Chondrocyte (in vitro differentiated cells): ENCODE data around the gene NANOS1. TPM values are rescaled to one million over a fixed set of nuclear protein-coding genes. Genes with fewer than 3 reads are reported as not detected.

Source experiments
- DNase-seq: peaks from one replicate; pipeline ENCODE4 v3.0.0; 2021; ENCODE audit warnings: mixed read lengths, low spot score
- H3K27ac Mint-ChIP-seq: one replicate; pipeline ENCODE4 v1.8.0; 2021; ENCODE audit warnings: mild to moderate bottlenecking, moderate library complexity, mixed read lengths; ENCODE audit not compliant: unreplicated experiment
- H3K27me3 Mint-ChIP-seq: 2 replicates; pipeline ENCODE4 v1.8.0; 2021; ENCODE audit warnings: low read depth, mixed read lengths
- H3K36me3 Mint-ChIP-seq: 2 replicates; pipeline ENCODE4 v1.8.0; 2021; ENCODE audit warnings: low read depth, mixed read lengths
- H3K4me1 Mint-ChIP-seq: 2 replicates; pipeline ENCODE4 v1.8.0; 2021; ENCODE audit warnings: low read depth, mild to moderate bottlenecking, mixed read lengths
- H3K4me3 Mint-ChIP-seq: one replicate; pipeline ENCODE4 v1.8.0; 2021; ENCODE audit warnings: mild to moderate bottlenecking, moderate library complexity, mixed read lengths; ENCODE audit not compliant: unreplicated experiment
- H3K9me3 Mint-ChIP-seq: 2 replicates; pipeline ENCODE4 v1.8.0; 2021; ENCODE audit warnings: low read depth, mixed read lengths
- total RNA-seq: library from RNA; stranded (reverse); gene quantifications from 3 replicates; pipeline ENCODE4 v1.2.1, GENCODE V29; 2021
- TF ChIP-seq, protein P1 (sequence below): fragments of 200-600 bp; sonication (generic); IDR thresholded peaks from 2 replicates; pipeline ENCODE4 v1.5.0; 2021; ENCODE audit warnings: antibody characterized with exemption, mild to moderate bottlenecking, moderate library complexity

NANOS1 gene
- total RNA-seq, 1 donor from 2014 or later = 3.8 TPM

DNA sequence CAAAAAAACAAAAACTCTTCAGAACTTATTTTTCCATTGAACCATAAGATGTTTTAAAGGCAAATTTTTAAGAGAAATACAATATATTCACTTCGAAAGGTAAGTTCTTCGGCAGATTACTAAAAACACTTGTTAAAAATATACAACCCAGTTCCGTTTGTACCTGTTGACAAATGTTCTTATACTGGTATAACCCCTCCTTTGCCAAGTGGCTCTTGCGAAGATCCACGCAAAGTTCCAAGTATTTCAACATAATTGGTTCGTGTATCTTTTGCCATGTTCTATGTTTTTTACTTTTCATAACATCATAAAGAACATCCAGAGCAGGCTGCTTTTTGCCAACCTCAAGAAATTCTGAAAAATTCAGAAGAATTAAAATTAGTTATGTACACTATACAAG lies 44.1 kb downstream of the NANOS1 start:
- Mint-ChIP-seq H3K9me3 (no peaks in the 10 kb centered on the region), H3K27ac (peak overlapping the region; percentile 41), H3K36me3 (peaks cover 28% of the 10 kb centered on the region), H3K4me3 (no peak overlapping the region), H3K27me3 (no peaks in the 10 kb centered on the region), H3K4me1 (peaks cover 40% of the 10 kb centered on the region)
- no peak for DNase-seq
- TF ChIP-seq, protein P1, sequence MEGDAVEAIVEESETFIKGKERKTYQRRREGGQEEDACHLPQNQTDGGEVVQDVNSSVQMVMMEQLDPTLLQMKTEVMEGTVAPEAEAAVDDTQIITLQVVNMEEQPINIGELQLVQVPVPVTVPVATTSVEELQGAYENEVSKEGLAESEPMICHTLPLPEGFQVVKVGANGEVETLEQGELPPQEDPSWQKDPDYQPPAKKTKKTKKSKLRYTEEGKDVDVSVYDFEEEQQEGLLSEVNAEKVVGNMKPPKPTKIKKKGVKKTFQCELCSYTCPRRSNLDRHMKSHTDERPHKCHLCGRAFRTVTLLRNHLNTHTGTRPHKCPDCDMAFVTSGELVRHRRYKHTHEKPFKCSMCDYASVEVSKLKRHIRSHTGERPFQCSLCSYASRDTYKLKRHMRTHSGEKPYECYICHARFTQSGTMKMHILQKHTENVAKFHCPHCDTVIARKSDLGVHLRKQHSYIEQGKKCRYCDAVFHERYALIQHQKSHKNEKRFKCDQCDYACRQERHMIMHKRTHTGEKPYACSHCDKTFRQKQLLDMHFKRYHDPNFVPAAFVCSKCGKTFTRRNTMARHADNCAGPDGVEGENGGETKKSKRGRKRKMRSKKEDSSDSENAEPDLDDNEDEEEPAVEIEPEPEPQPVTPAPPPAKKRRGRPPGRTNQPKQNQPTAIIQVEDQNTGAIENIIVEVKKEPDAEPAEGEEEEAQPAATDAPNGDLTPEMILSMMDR = no peak

DNA sequence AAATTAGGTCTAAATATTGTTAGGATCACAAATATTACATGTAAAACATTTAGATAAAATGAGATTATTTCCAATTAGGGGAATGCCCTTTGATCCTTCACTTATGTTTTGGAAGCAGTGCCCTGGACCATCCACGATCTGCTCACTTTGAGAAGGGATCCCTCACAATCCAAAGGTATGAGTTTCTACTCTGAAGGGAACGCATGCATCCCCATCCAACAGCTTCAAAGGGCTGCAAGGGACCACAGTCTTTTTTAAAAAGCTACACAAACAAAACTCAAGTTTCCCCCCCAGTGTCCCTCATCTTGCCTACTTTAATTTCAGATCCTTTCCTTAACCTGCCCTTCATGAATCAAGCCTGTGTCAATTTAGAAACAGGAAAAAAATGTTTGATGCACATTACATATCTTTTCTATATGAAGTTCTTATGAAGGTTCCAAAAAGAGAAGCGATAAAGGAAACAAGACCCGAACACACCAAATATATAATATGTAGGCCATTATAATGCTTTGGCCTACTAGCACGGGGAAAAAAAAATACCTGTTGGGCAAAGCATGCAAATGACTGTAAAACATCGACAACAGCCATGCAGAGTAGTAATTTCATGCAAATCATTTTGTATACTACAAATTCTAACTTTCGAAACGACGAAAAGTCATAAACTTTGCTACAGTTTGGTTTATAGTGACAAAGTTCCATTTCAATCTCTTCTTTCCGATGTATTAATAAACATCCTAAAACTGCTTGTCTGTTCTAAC lies 49.1 kb downstream of the NANOS1 start:
- Mint-ChIP-seq H3K27ac (peak overlapping the region; percentile 99), H3K9me3 (no peaks in the 10 kb centered on the region), H3K4me1 (peaks cover 48% of the 10 kb centered on the region), H3K4me3 (peak overlapping the region; percentile 98), H3K27me3 (no peaks in the 10 kb centered on the region), H3K36me3 (no peaks in the 10 kb centered on the region)
- TF ChIP-seq, protein P1 = no peak
- no peak for DNase-seq

DNA sequence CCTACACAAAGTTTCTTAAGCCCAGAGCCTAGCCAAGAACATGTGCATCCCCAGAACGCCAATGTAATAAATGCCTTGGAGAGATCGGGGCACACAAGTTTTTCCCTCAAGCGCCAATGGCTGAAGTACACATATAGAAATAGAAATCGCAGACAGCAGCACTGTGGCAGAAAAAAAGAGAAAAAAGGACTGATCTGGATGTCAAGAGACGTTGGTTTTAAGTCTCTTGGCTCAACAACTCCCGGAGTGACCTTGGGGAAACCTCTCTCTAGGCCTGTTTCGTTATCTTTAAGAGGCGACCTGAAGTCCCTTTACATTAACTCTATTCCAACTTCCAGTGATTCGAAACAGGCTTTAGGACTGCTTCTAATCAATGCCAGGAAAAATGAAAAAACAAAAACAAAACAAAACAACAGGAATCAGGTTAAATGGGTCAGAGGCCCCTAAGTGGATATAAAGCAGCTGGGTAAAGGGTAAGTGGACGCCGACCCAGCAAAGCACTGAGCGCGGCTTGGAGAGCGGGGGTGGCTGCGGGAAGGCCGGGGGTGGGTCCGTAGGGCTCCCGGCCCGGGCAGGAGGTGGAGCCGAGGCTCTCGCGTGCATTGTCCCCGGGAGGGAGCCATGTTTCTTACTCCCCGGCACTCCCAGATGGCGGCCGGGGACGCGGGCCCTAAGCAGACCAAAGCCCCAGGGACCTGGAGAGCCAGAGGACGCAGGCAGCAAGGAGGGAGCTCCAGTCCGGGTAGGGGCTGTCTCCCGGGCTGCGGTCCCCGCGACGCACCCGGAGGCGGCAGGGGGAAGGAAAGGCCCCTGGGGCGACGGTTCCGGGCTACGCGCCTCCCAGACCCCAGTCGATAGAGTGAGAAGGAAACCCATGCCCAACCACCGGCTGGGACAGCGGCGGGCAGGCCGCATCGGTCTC lies 50.3 kb downstream of the NANOS1 start:
- H3K36me3 Mint-ChIP-seq = no peaks in the 10 kb centered on the region

DNA sequence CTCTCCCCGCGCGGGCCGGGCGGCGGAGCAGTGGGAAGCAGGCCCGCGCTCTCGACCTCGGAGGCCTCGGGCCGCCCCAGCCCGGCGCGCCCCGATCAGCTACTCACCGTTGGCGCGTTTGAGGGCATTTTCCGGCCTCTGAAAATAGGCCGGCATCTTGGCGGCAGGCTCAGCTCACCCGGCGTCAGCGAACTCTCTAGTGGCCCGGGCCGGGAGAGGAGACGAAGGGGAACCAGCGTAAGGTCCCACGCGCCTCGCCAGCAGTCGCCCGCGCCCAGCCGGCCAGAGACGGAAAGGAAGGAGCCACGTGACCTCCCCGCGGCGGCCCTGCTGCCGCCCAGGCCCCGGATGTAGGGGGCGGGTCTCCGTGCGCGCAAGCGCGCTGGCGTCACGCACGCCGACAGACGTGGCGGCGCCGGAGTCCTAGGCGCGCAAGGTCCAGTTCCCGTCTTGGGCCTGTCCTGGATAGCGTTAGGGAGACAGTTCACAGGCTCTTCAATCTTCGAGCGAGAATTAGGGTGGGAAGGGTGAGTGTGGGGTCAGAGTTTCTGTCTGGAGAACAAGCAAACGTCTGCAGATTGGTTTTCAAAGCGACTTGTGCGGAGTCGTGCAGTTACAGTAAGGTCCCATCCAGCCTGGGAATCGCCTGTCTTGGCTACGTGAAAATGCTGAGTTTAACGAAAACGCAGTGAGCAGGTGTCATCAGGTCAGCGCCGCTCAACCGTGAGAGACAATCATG lies 51.2 kb downstream of the NANOS1 start, which contains the start of gene EIF3A:
Gene EIF3A (minus strand): TSS at position 297 of the 739 bp plus-strand sequence. CDS start 141 bp downstream, at position 156.
- Mint-ChIP-seq H3K27me3 (no peaks in the 10 kb centered on the region), H3K36me3 (no peaks in the 10 kb centered on the region), H3K4me3 (peak within 1 kb of the TSS; percentile 98), H3K27ac (peak within 1 kb of the TSS; percentile 99), H3K9me3 (no peaks in the 10 kb centered on the region), H3K4me1 (peaks cover 36% of the 10 kb centered on the region)
- TF ChIP-seq, protein P1 = no peak
- DNase-seq = peak; percentile 97

More for the DNA sequence above, 50.3 kb downstream of the NANOS1 start:
- peak; percentile 93 for DNase-seq
- Mint-ChIP-seq H3K27me3 (no peaks in the 10 kb centered on the region), H3K27ac (peak overlapping the region; percentile 99), H3K9me3 (no peaks in the 10 kb centered on the region), H3K4me3 (peak overlapping the region; percentile 98), H3K4me1 (peaks cover 42% of the 10 kb centered on the region)
- TF ChIP-seq, protein P1 = no peak

Other genes with a start within 250 kb of the NANOS1 start
- gene EIF3A, start 51.1 kb downstream of the NANOS1 start, total RNA-seq = 121 to 136 TPM (median 134 TPM) in 3 replicates
- 32.4 to 43.0 TPM (median 40.1 TPM) in 3 replicates for gene DENND10, start 74.4 kb downstream of the NANOS1 start, total RNA-seq
- 12.8 to 13.9 TPM (median 13.9 TPM) in 3 replicates for gene SFXN4, start 136.0 kb downstream of the NANOS1 start, total RNA-seq
- gene PRDX3, start 149.1 kb downstream of the NANOS1 start, total RNA-seq = 78.6 to 85.0 TPM (median 79.2 TPM) in 3 replicates
- 11.7 to 16.4 TPM (median 15.7 TPM) in 3 replicates for gene GRK5, start 177.9 kb downstream of the NANOS1 start, total RNA-seq